Epithelial cell of proximal tubule (primary cell): Measurements from ENCODE around the gene KRTAP10-6. TPM values are rescaled to one million over a fixed set of nuclear protein-coding genes. Genes with fewer than 3 reads are reported as not detected.

Experiments used
- DNase-seq: peaks from one replicate; pipeline ENCODE4 v3.0.0-alpha.2; 2011; ENCODE audit warnings: low read depth
- H3K4me3 ChIP-seq: 2 replicates; pipeline ENCODE4 v1.5.1; 2011; ENCODE audit warnings: low read depth, mild to moderate bottlenecking, low read length
- CTCF ChIP-seq: conservative IDR thresholded peaks from 2 replicates; pipeline ENCODE4 v1.5.1; 2012; ENCODE audit warnings: low read depth, mild to moderate bottlenecking, low read length
- total RNA-seq: library from RNA; depleted of rRNA; stranded (reverse); fragments of >200 nt; gene quantifications from 2 replicates; pipeline ENCODE4 v1.2.3, GENCODE V29; 2015

The KRTAP10-6 gene
- total RNA-seq, 1 donor from 2014 or later: not detected

DNA sequence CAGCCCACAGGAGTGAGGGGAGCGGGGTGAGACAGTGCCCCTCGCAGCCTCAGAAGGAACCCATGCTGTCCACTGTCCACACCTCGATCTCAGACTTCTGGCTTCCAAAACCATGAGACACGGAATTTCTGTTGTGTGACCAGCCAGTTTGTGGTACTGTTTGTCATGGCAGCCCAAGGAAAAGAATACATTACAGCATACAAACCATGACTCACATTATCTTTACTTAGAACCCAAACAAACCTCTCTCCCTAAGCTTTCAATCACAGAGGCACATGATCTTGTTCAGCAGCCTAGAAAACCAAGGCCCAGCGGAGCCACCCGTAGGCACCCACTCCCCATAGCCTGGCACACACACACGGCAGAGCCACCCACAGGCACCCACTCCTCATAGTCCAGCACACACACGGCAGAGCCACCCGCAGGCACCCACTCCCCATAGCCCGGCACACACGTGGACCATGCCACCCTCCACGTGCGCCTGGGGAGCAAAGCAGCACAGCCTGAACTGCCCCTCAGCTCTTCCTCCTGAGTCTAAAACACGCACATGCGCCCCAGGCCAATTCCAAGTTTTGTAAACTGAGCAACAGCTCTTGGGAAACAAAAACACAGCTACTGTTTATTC lies 19.2 kb downstream of the KRTAP10-6 start:
- DNase-seq: no peak
- no peak overlapping the region for H3K4me3 ChIP-seq
- no peak for TF ChIP-seq CTCF

DNA sequence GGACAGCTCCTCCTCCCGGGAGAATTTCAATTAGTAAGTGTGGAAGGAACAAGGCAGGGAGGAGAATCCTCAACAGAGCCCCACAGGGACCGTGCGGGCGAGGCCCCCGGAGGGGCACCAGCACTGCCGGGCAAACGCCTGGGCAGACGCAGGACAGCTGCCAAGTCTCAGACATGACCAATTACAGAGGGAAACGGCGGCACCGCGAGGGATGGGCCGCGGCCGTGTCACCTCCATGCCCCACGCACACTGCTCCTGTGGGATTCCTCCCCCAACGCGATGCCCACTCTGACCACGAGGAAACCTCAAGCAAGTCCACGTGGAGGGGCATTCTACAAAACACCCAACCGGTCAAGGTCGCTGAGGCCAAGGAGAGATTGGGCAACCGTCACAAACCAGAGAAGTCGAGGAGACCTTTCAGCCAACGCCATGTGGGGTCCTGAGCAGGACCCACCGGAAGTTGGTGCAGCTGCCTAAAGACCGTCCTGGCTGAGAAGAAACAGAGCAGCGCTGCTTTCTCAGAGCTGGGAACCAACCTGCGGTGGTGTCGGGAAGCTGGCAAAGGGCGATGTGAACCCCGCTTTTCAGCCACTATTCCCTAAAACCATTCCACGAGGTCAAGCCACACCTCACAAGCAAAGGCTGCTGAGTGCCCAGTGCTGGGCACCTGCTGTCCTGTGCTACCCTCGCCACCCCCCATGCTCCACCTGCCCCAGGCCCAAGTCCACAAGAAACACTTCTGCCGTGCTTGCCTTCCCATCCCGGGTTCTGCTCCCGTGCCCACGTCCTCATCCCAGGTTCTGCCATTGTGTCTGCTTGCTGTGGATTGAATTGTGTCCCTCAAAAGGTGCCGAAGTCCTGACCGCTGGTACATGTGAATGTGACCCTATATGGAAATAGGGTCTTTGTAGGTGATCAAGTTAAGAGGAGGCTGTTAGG lies 20.2 kb downstream of the KRTAP10-6 start:
- H3K4me3 ChIP-seq: no peak overlapping the region
- no peak for DNase-seq
- TF ChIP-seq CTCF: no peak

GRCh38 chr21:44571296-44571695 lies 21.0 kb downstream of the KRTAP10-6 start:
- DNase-seq: no peak

DNA sequence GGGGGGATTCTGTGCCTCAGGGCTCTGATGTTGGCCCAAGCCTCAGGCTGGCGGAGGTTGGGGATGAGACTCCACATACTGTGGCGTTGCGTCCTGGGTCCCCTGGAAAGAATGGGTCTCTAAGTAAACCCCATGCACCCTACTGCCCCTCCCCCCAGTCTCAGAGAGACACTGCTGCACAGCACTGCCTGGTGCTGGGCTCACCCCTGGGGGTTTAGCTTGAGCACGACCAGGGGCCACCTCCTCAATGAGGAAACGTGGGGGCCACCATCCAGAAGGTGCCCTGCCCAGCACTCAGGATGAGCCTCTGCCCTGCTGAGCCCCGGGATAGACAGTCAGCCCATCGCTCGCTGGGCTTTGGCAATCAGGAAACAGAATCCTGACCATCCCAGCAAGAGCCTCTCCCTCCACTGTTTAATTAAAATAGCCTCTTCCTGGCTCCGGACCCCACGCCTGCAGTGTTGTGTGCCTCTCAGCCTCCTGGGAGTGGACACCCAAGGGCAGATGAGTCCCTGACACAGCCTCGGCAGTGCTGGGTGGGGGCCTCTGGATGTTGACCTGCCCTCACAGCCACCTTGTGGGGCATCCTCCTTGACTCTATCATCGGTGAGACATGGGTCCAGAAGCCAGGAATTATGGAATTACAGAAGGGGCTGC lies 22.3 kb downstream of the KRTAP10-6 start:
- no peak overlapping the region for H3K4me3 ChIP-seq
- TF ChIP-seq CTCF: no peak
- no peak for DNase-seq

More at GRCh38 chr21:44571296-44571695, 21.0 kb downstream of the KRTAP10-6 start:
- H3K4me3 ChIP-seq: no peak overlapping the region
- TF ChIP-seq CTCF: no peak

GRCh38 chr21:44568667-44569556 lies 23.4 kb downstream of the KRTAP10-6 start:
- no peak for DNase-seq
- H3K4me3 ChIP-seq: no peak overlapping the region
- TF ChIP-seq CTCF: no peak

- no peak for TF ChIP-seq CTCF
- DNase-seq: no peak
- no peak overlapping the region for H3K4me3 ChIP-seq
Observed at GRCh38 chr21:44568261-44568660, 24.0 kb downstream of the KRTAP10-6 start.
